Body of pancreas (tissue), 4 donors: Measurements from ENCODE around the gene TAS2R30.

ENCODE experiments used
- POLR2A ChIP-seq, 3 donors: fragments of 450-650 bp; IDR thresholded peaks; one replicate each; pipeline ENCODE4 v1.6.1; 2016; ENCODE audit warnings: antibody characterized with exemption in 3 of 3, mild to moderate bottlenecking in 2 of 3
- TF ChIP-seq, protein P1 (sequence below), 7 experiments: fragments of 450-650 bp in 4 of 7; fragments of 200-600 bp in 3 of 7; sonication (generic) in 3 of 7; IDR thresholded peaks; one replicate each; pipeline ENCODE4 v1.5.1; 2016 to 2019; ENCODE audit warnings: antibody characterized with exemption in 7 of 7

DNA sequence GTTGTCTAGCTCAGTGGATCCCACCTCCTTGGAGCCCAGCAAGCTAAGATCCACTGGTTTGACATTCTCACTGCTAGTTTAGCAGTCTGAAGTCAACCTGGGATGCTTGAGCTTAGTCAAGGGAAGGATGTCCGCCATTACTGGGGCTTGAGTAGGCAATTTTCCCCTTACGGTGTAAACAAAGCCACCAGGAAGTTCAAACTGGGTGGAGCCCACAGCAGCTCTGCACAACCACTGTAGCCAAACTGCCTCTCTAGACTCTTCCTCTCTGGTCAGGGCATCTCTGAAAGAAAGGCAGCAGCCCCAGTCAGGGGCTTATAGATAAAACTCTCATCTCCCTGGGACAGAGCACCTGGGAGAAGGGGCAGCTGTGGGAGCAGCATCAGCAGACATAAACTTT lies 25.6 kb downstream of the TAS2R30 start:
- TF ChIP-seq, protein P1, sequence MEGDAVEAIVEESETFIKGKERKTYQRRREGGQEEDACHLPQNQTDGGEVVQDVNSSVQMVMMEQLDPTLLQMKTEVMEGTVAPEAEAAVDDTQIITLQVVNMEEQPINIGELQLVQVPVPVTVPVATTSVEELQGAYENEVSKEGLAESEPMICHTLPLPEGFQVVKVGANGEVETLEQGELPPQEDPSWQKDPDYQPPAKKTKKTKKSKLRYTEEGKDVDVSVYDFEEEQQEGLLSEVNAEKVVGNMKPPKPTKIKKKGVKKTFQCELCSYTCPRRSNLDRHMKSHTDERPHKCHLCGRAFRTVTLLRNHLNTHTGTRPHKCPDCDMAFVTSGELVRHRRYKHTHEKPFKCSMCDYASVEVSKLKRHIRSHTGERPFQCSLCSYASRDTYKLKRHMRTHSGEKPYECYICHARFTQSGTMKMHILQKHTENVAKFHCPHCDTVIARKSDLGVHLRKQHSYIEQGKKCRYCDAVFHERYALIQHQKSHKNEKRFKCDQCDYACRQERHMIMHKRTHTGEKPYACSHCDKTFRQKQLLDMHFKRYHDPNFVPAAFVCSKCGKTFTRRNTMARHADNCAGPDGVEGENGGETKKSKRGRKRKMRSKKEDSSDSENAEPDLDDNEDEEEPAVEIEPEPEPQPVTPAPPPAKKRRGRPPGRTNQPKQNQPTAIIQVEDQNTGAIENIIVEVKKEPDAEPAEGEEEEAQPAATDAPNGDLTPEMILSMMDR (IDR thresholded peaks at IDR 0.05) = no peak
- TF ChIP-seq POLR2A (IDR thresholded peaks at IDR 0.05) = no peak
